Kidney glomerular epithelial cell (primary cell): Measurements from ENCODE around the gene TAL2.
"Not testable (repeated sequence)": the region's sequence is repeated elsewhere in the genome, so short reads cannot be mapped to it uniquely, and the experiment has no call there.

Experiments
- DNase-seq: peaks from one replicate; lab custom pipeline; 2025; lab: John Stamatoyannopoulos, UW

TAL2 gene

GRCh38 chr9:105676351-105676923 is 14.2 kb downstream of the TAL2 start:
- DNase-seq = no peak

- DNase-seq = no peak
Observed at GRCh38 chr9:105678163-105678562, 15.9 kb downstream of the TAL2 start.

GRCh38 chr9:105678781-105679180 is 16.5 kb downstream of the TAL2 start:
- DNase-seq = no peak

GRCh38 chr9:105679257-105680022 is 17.2 kb downstream of the TAL2 start:
- no peak for DNase-seq

- DNase-seq = no peak
Observed at GRCh38 chr9:105681313-105681712, 19.1 kb downstream of the TAL2 start.

- peak; percentile 10 for DNase-seq
Observed at GRCh38 chr9:105681724-105682123, 19.5 kb downstream of the TAL2 start.

- DNase-seq = no peak
Observed at GRCh38 chr9:105683688-105684275, 21.5 kb downstream of the TAL2 start.

GRCh38 chr9:105686936-105687335 is 24.7 kb downstream of the TAL2 start:
- DNase-seq = no peak

GRCh38 chr9:105690742-105691141 is 28.5 kb downstream of the TAL2 start:
- no peak for DNase-seq

GRCh38 chr9:105693435-105694189 is 31.4 kb downstream of the TAL2 start:
- peak; percentile 52 for DNase-seq

- DNase-seq = peak; percentile 52
Observed at GRCh38 chr9:105694190-105694847, 32.1 kb downstream of the TAL2 start, which contains the start of gene TMEM38B. TSS of gene TMEM38B (plus strand) at chr9:105694541. CDS start at chr9:105694661, 120 bp downstream.

- DNase-seq = peak; percentile 43
Observed at GRCh38 chr9:105694848-105695581, 32.8 kb downstream of the TAL2 start.

GRCh38 chr9:105696219-105696793 is 34.0 kb downstream of the TAL2 start:
- DNase-seq = no peak

- DNase-seq = peak; percentile 12
Observed at GRCh38 chr9:105697871-105698270, 35.6 kb downstream of the TAL2 start.

GRCh38 chr9:105698348-105698870 is 36.2 kb downstream of the TAL2 start:
- no peak for DNase-seq

- no peak for DNase-seq
Observed at GRCh38 chr9:105700668-105701067, 38.4 kb downstream of the TAL2 start.

- DNase-seq = no peak
Observed at GRCh38 chr9:105701145-105701544, 38.9 kb downstream of the TAL2 start.

GRCh38 chr9:105702207-105702606 is 40.0 kb downstream of the TAL2 start:
- no peak for DNase-seq

- DNase-seq = not testable (repeated sequence)
Observed at GRCh38 chr9:105703638-105704037, 41.4 kb downstream of the TAL2 start.

- no peak for DNase-seq
Observed at GRCh38 chr9:105706156-105706555, 43.9 kb downstream of the TAL2 start.

GRCh38 chr9:105708405-105708804 is 46.1 kb downstream of the TAL2 start:
- no peak for DNase-seq
